Stimulated activated CD4-positive, alpha-beta T cell treated with anti-CD3 and anti-CD28 coated beads, Interleukin-2, amount 100 ng/mL, for 24 hours (primary cell): ENCODE data around the gene AK3.
"Not testable (repeated sequence)": the region's sequence is repeated elsewhere in the genome, so short reads cannot be mapped to it uniquely, and the experiment has no call there.

Source experiments
- DNase-seq, 2 donors: peaks; one replicate each; pipeline ENCODE4 v3.0.0-alpha.2; 2020

Gene AK3

GRCh38 chr9:4662989-4663792 lies 77.8 kb downstream of the AK3 start:
- DNase-seq = peak in 1 of 2 donors; percentile 22

DNA sequence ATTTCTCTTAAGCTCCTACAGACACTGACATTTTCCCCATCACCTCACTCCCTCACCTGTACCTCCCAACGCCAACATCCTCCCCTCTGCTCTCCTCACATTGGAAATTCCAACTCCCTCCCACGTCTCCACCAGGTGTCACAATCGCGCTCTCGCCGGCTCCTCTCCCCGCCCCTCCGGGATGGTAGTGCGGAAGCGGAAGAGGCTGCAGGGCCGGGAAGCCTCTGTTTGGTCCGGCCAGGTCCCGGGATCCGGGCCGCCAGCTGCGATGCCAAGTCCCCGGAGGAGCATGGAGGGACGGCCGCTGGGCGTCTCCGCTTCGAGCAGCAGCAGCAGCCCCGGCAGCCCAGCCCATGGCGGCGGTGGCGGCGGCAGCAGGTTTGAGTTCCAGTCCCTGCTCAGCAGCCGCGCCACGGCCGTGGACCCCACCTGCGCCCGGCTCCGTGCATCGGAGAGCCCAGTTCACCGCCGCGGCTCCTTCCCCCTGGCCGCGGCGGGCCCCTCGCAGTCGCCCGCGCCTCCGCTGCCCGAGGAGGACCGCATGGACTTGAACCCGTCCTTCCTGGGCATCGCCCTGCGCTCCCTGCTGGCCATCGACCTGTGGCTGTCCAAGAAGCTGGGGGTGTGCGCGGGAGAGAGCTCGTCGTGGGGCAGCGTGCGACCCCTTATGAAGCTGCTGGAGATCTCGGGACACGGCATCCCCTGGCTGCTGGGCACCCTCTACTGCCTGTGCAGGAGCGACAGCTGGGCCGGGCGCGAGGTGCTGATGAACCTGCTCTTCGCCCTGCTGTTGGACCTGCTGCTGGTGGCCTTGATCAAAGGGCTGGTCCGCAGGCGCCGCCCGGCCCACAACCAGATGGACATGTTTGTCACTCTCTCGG lies 78.7 kb downstream of the AK3 start, which contains the start of gene PLPP6:
PLPP6 (plus strand) TSS at position 187 of the 881 bp plus-strand sequence; CDS start at position 269, 82 bp downstream.
- DNase-seq = peak; percentile 79

- DNase-seq = no peak
Measured at GRCh38 chr9:4661611-4662010, 79.4 kb downstream of the AK3 start.

- no peak for DNase-seq
Measured at GRCh38 chr9:4661165-4661564, 79.8 kb downstream of the AK3 start.

DNA sequence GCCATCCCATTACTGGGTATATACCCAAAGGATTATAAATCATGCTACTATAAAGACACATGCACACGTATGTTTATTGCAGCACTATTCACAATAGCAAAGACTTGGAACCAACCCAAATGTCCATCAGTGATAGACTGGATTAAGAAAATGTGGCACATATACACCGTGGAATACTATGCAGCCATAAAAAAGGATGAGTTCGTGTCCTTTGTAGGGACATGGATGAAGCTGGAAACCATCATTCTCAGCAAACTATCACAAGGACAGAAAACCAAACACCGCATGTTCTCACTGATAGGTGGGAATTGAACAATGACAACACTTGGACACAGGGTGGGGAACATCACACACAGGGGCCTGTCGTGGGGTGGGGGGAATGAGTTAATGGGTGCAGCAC lies 80.3 kb downstream of the AK3 start:
- DNase-seq = not testable (repeated sequence)
